OCI-LY7 (cell line): ENCODE data around the gene EMD. TPM values are rescaled to one million over a fixed set of nuclear protein-coding genes. Genes with fewer than 3 reads are reported as not detected.

Experiments used
- BruUV-seq: library from RNA; stranded (reverse); fragments of 400-500 nt; replicated peaks from 2 replicates; lab custom pipeline; 2021; lab: Mats Ljungman, UMichigan
- CTCF ChIA-PET: fragments of 300-600 bp; sonication (Branson Sonifier 250); formaldehyde crosslinking; loops from one replicate; lab custom pipeline; 2022; ENCODE audit warnings: antibody characterized with exemption; ENCODE audit not compliant: unreplicated experiment; lab: Charles Lee
- POLR2A ChIA-PET: fragments of 300-600 bp; sonication (Branson Sonifier 250); formaldehyde crosslinking; loops from one replicate; lab custom pipeline; 2022; ENCODE audit warnings: antibody characterized with exemption; lab: Charles Lee
- DNase-seq: peaks from one replicate; pipeline ENCODE4 v3.0.0-alpha.2; 2015; ENCODE audit warnings: low spot score
- H2AFZ ChIP-seq: fragments of 200-600 bp; sonication (generic), shearing (Covaris generic); 2 replicates; pipeline ENCODE4 v1.6.1; 2014; ENCODE audit warnings: mild to moderate bottlenecking, antibody characterized with exemption, low read length, moderate library complexity
- H3K27ac ChIP-seq: fragments of 200-600 bp; sonication (generic); 2 replicates; pipeline ENCODE4 v1.5.1; 2014; ENCODE audit warnings: mixed run types, low read depth, mild to moderate bottlenecking, moderate library complexity, low read length, inconsistent platforms; ENCODE audit not compliant: poor library complexity, severe bottlenecking
- H3K36me3 ChIP-seq: fragments of 200-600 bp; sonication (generic); 2 replicates; pipeline ENCODE4 v1.6.1; 2014; ENCODE audit warnings: mild to moderate bottlenecking, antibody characterized with exemption, low read length, moderate library complexity, mixed read lengths; ENCODE audit not compliant: insufficient read depth
- H3K4me1 ChIP-seq: fragments of 200-600 bp; sonication (generic); 2 replicates; pipeline ENCODE4 v1.5.1; 2014; ENCODE audit warnings: mild to moderate bottlenecking, low read length; ENCODE audit not compliant: insufficient read depth, poor library complexity, severe bottlenecking
- H3K4me2 ChIP-seq: fragments of 200-600 bp; sonication (generic); 2 replicates; pipeline ENCODE4 v1.6.1; 2014; ENCODE audit warnings: mild to moderate bottlenecking, low read length
- H3K4me3 ChIP-seq: fragments of 200-600 bp; sonication (generic); 2 replicates; pipeline ENCODE4 v1.5.1; 2014; ENCODE audit warnings: mild to moderate bottlenecking, low read depth, low read length; ENCODE audit not compliant: poor library complexity, severe bottlenecking
- H3K79me2 ChIP-seq: fragments of 200-600 bp; sonication (generic); 2 replicates; pipeline ENCODE4 v1.6.1; 2016; ENCODE audit warnings: low read depth, mild to moderate bottlenecking, low read length, moderate library complexity, mixed read lengths; ENCODE audit not compliant: insufficient read depth
- H3K9me2 ChIP-seq: fragments of 200-600 bp; sonication (generic); 2 replicates; pipeline ENCODE4 v1.6.1; 2016; ENCODE audit warnings: mild to moderate bottlenecking, low read length, mixed read lengths; ENCODE audit not compliant: insufficient read depth
- H3K9me3 ChIP-seq: fragments of 200-600 bp; sonication (generic); 2 replicates; pipeline ENCODE4 v1.6.1; 2014; ENCODE audit warnings: mild to moderate bottlenecking, mixed run types, low read length, mixed read lengths
- H4K20me1 ChIP-seq: fragments of 200-600 bp; sonication (generic); 2 replicates; pipeline ENCODE4 v1.6.1; 2014; ENCODE audit warnings: mild to moderate bottlenecking, antibody characterized with exemption, low read length, moderate library complexity, mixed read lengths; ENCODE audit not compliant: insufficient read depth
- EZH2phosphoT487 ChIP-seq: fragments of 200-600 bp; sonication (generic); IDR thresholded peaks from 2 replicates; pipeline ENCODE4 v1.6.1; 2018; ENCODE audit warnings: low read depth, borderline replicate concordance, mild to moderate bottlenecking, mixed run types, antibody characterized with exemption, low read length, moderate library complexity, mixed read lengths
- intact Hi-C: fragments of 100-400 bp; cut with micrococcal nuclease; formaldehyde crosslinking; loops from one replicate; pipeline ENCODE4 v1.10.0; 2022; ENCODE audit not compliant: unreplicated experiment
- total RNA-seq, 2 experiments: library from RNA; depleted of rRNA in 1 of 2; stranded (reverse); fragments of >200 nt in 1 of 2; shearing (Covaris generic) in 1 of 2; gene quantifications; 2 replicates each; pipeline ENCODE4 v1.2.3, GENCODE V29; 2014 to 2022
- TF ChIP-seq, protein P1 (sequence below): fragments of 200-600 bp; sonication (generic); conservative IDR thresholded peaks from 2 replicates; pipeline ENCODE4 v1.5.1; 2014; ENCODE audit warnings: mild to moderate bottlenecking, antibody characterized with exemption, low read length, moderate library complexity, mixed read lengths

The EMD gene
- total RNA-seq, 2 experiments from 2014 or later: 35.4 to 64.6 TPM

DNA sequence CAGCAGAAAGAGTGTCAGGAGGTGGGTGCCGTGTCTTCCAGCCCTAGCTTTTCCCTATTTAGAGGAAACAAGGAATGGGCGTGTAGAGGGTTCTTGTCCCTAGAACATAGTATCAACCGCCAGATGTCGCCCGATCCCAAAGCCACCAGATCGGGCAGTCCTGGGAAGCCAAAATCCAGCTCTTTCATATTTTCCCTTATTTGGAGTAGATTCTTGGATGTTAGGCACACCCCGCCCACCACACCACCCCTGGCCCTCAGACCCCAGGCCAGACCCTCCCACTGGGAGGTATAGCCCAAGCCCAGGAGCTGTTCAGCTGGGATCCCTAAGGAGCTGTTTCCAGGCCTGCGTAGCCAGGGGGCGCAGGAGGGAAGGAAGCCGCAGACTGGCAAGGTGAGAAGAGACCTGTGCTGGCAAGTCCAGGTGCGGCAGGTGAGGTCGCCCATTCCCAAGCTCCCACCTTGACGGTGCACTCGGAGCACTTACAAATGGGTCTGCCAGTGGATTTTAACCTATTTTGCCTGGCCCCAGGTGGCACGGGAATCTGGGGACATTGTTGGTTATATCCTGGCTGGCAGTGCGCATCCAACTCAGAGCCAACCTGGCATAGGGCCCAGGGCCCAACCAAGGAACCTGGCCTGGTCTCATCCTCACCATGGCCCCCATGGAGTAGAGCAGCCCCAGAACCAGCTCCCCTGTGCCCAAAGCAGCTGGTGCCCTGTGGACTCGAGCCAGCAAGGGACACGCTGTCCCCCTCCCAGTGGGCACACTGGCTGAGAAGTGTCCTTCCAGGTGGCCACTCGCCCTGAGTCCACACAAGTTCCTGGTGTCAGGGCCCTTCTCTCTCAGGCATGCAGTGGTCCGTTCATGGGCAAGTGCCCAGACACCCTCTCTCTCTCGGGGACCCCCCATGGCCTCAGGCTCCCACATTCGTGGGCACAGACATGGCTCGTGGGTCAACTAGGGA, 5.5 kb upstream of the EMD start:
- BruUV-seq: no TSS peak
- intact Hi-C loops: loop anchor here (2.0 to 10.0 kb wide), 2 partner anchors 53 to 449 kb away; partner anchors contain the start of gene ARHGAP4
- no peak for DNase-seq

GRCh38 chrX:154374313-154375155, 4.6 kb upstream of the EMD start, which contains the start of gene FLNA:
TSS of gene FLNA (minus strand) at chrX:154374634. CDS start at chrX:154371245, 3,389 bp downstream.
- intact Hi-C loops: loop anchor here (2.0 to 10.0 kb wide), 2 partner anchors 54 to 450 kb away; partner anchors contain the start of gene ARHGAP4
- H3K36me3 ChIP-seq: no peaks in the 10 kb centered on the region
- TF ChIP-seq EZH2phosphoT487: no peak
- TF ChIP-seq, protein P1, sequence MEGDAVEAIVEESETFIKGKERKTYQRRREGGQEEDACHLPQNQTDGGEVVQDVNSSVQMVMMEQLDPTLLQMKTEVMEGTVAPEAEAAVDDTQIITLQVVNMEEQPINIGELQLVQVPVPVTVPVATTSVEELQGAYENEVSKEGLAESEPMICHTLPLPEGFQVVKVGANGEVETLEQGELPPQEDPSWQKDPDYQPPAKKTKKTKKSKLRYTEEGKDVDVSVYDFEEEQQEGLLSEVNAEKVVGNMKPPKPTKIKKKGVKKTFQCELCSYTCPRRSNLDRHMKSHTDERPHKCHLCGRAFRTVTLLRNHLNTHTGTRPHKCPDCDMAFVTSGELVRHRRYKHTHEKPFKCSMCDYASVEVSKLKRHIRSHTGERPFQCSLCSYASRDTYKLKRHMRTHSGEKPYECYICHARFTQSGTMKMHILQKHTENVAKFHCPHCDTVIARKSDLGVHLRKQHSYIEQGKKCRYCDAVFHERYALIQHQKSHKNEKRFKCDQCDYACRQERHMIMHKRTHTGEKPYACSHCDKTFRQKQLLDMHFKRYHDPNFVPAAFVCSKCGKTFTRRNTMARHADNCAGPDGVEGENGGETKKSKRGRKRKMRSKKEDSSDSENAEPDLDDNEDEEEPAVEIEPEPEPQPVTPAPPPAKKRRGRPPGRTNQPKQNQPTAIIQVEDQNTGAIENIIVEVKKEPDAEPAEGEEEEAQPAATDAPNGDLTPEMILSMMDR: peak; percentile 22; the same call in 1 of the 2 replicates
- 0 out of 2 replicates have a peak, but pooled peaks cover 3% of the 10 kb centered on the region for H4K20me1 ChIP-seq
- H3K4me3 ChIP-seq: no peak within 1 kb of the TSS
- ChIA-PET POLR2A (no interaction called here), CTCF (no interaction called here)
- peak within 1 kb of the TSS; percentile 51 for H3K4me2 ChIP-seq
- no peaks in the 10 kb centered on the region for H3K9me3 ChIP-seq
- no peak within 1 kb of the TSS for H3K27ac ChIP-seq
- peaks cover 11% of the 10 kb centered on the region for H3K79me2 ChIP-seq
- peaks cover 36% of the 10 kb centered on the region for H3K4me1 ChIP-seq
- H2AFZ ChIP-seq: peak within 1 kb of the TSS; percentile 66
- H3K9me2 ChIP-seq: no peaks in the 10 kb centered on the region
- DNase-seq: no peak
- no TSS peak for BruUV-seq

More for the DNA sequence above, 5.5 kb upstream of the EMD start:
- Histone ChIP-seq H3K9me3 (no peaks in the 10 kb centered on the region), H3K79me2 (peaks cover 16% of the 10 kb centered on the region; the same call in 1 of the 2 replicates), H3K4me2 (peak overlapping the region; percentile 51), H3K36me3 (no peaks in the 10 kb centered on the region), H2AFZ (no peak overlapping the region), H4K20me1 (0 out of 2 replicates have a peak, but pooled peaks cover 3% of the 10 kb centered on the region), H3K4me3 (no peak overlapping the region), H3K9me2 (no peaks in the 10 kb centered on the region), H3K27ac (no peak overlapping the region), H3K4me1 (peaks cover 43% of the 10 kb centered on the region)
- POLR2A ChIA-PET: interaction anchor here (0.5 kb wide), 1 partner anchor 151 kb away, joined by 4 read pairs; no protein-coding TSS in a partner anchor
- no peak for TF ChIP-seq EZH2phosphoT487
- TF ChIP-seq, protein P1: 0 out of 2 replicates have a peak, but pooled peaks have one; percentile 5
- CTCF ChIA-PET: no interaction called here
